MM.1S (cell line): ENCODE data around the gene FOXP1.
A peak's percentile ranks its signal among the peaks of the same experiment; 100 is the strongest.

Experiments
- DNase-seq: peaks from one replicate; pipeline ENCODE4 v3.0.0-alpha.2; 2015
- H2AFZ ChIP-seq: fragments of 300-600 bp; sonication (generic); 2 replicates; pipeline ENCODE4 v1.6.0; 2016; ENCODE audit warnings: antibody characterized with exemption, low read length
- H3F3A ChIP-seq: fragments of 300-600 bp; sonication (generic); 2 replicates; pipeline ENCODE4 v1.6.1; 2016; ENCODE audit warnings: mild to moderate bottlenecking, antibody characterized with exemption, low read length, moderate library complexity, mixed read lengths; ENCODE audit not compliant: insufficient read depth
- H3K27ac ChIP-seq: fragments of 300-600 bp; sonication (generic); 2 replicates; pipeline ENCODE4 v1.5.1; 2016; ENCODE audit warnings: mild to moderate bottlenecking, low read length
- H3K27me3 ChIP-seq: fragments of 300-600 bp; sonication (generic); replicated peaks from 2 replicates; pipeline ENCODE4 v1.6.0; 2016; ENCODE audit warnings: low read length; ENCODE audit not compliant: insufficient read depth
- H3K36me3 ChIP-seq: fragments of 300-600 bp; sonication (generic); replicated peaks from 2 replicates; pipeline ENCODE4 v1.6.1; 2016; ENCODE audit warnings: mild to moderate bottlenecking, low read length, mixed read lengths; ENCODE audit not compliant: insufficient read depth
- H3K4me1 ChIP-seq: fragments of 300-600 bp; sonication (generic); 2 replicates; pipeline ENCODE4 v1.6.1; 2016; ENCODE audit warnings: low read length, mixed read lengths
- H3K4me2 ChIP-seq: fragments of 300-600 bp; sonication (generic); 2 replicates; pipeline ENCODE4 v1.6.0; 2016; ENCODE audit warnings: low read depth, low read length
- H3K4me3 ChIP-seq: fragments of 300-600 bp; sonication (generic); 2 replicates; pipeline ENCODE4 v1.5.1; 2016; ENCODE audit warnings: low read length, mixed read lengths
- H3K79me2 ChIP-seq: fragments of 300-600 bp; sonication (generic); 2 replicates; pipeline ENCODE4 v1.6.1; 2016; ENCODE audit warnings: mixed run types, low read length, mixed read lengths
- H3K9ac ChIP-seq: fragments of 300-600 bp; sonication (generic); 2 replicates; pipeline ENCODE4 v1.6.1; 2016; ENCODE audit warnings: low read length, mixed read lengths
- H3K9me2 ChIP-seq: fragments of 300-600 bp; sonication (generic); replicated peaks from 2 replicates; pipeline ENCODE4 v1.6.1; 2016; ENCODE audit warnings: mild to moderate bottlenecking, low read length, mixed read lengths; ENCODE audit not compliant: insufficient read depth
- H3K9me3 ChIP-seq: fragments of 300-600 bp; sonication (generic); replicated peaks from 2 replicates; pipeline ENCODE4 v1.6.1; 2016; ENCODE audit warnings: mild to moderate bottlenecking, low read length, mixed read lengths; ENCODE audit not compliant: insufficient read depth
- H4K20me1 ChIP-seq: fragments of 300-600 bp; sonication (generic); 2 replicates; pipeline ENCODE4 v1.6.1; 2016; ENCODE audit warnings: mild to moderate bottlenecking, low read length, moderate library complexity, mixed read lengths; ENCODE audit not compliant: insufficient read depth
- EZH2 ChIP-seq: fragments of 300-600 bp; sonication (generic); optimal IDR thresholded peaks from 2 replicates; pipeline ENCODE3; 2017; ENCODE audit warnings: low read depth, mild to moderate bottlenecking, antibody characterized with exemption, low read length, mixed read lengths
- EZH2phosphoT487 ChIP-seq: fragments of 300-600 bp; sonication (generic); IDR thresholded peaks from 2 replicates; pipeline ENCODE4 v1.6.1; 2018; ENCODE audit warnings: antibody characterized with exemption, low read length
- TF ChIP-seq, protein P1 (sequence below): fragments of 300-600 bp; sonication (generic); IDR thresholded peaks from 2 replicates; pipeline ENCODE4 v1.5.1; 2016; ENCODE audit warnings: antibody characterized with exemption, low read length, mixed read lengths

FOXP1 gene

GRCh38 chr3:71421475-71421819 lies 162.1 kb downstream of the FOXP1 start:
- TF ChIP-seq EZH2phosphoT487 (no peak), EZH2 (no peak)
- TF ChIP-seq, protein P1, sequence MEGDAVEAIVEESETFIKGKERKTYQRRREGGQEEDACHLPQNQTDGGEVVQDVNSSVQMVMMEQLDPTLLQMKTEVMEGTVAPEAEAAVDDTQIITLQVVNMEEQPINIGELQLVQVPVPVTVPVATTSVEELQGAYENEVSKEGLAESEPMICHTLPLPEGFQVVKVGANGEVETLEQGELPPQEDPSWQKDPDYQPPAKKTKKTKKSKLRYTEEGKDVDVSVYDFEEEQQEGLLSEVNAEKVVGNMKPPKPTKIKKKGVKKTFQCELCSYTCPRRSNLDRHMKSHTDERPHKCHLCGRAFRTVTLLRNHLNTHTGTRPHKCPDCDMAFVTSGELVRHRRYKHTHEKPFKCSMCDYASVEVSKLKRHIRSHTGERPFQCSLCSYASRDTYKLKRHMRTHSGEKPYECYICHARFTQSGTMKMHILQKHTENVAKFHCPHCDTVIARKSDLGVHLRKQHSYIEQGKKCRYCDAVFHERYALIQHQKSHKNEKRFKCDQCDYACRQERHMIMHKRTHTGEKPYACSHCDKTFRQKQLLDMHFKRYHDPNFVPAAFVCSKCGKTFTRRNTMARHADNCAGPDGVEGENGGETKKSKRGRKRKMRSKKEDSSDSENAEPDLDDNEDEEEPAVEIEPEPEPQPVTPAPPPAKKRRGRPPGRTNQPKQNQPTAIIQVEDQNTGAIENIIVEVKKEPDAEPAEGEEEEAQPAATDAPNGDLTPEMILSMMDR: no peak
- peak; percentile 82 for DNase-seq
- H3K9me3 ChIP-seq: no peaks in the 10 kb centered on the region
- no peaks in the 10 kb centered on the region for H3K9me2 ChIP-seq
- H3K4me1 ChIP-seq: peaks cover 50% of the 10 kb centered on the region
- H3K27ac ChIP-seq: peak overlapping the region; percentile 94
- peaks cover 30% of the 10 kb centered on the region for H3F3A ChIP-seq
- H3K79me2 ChIP-seq: no peaks in the 10 kb centered on the region
- peak overlapping the region; percentile 16; the same call in 1 of the 2 replicates for H3K4me3 ChIP-seq
- no peaks in the 10 kb centered on the region for H4K20me1 ChIP-seq
- peak overlapping the region; percentile 72 for H3K4me2 ChIP-seq
- no peak overlapping the region for H2AFZ ChIP-seq
- H3K36me3 ChIP-seq: no peaks in the 10 kb centered on the region
- peak overlapping the region; percentile 64 for H3K9ac ChIP-seq
- H3K27me3 ChIP-seq: no peaks in the 10 kb centered on the region

GRCh38 chr3:71419369-71419768 lies 164.2 kb downstream of the FOXP1 start:
- Histone ChIP-seq H3F3A (peaks cover 30% of the 10 kb centered on the region), H3K4me3 (no peak overlapping the region), H3K4me1 (peaks cover 50% of the 10 kb centered on the region), H3K79me2 (no peaks in the 10 kb centered on the region), H3K4me2 (peak overlapping the region; percentile 36; the same call in 1 of the 2 replicates), H4K20me1 (no peaks in the 10 kb centered on the region), H3K27ac (peak overlapping the region; percentile 71; the same call in 1 of the 2 replicates), H2AFZ (no peak overlapping the region), H3K9ac (0 out of 2 replicates have a peak overlapping the region, but pooled peaks have one; percentile 13), H3K27me3 (no peaks in the 10 kb centered on the region), H3K9me3 (no peaks in the 10 kb centered on the region), H3K9me2 (no peaks in the 10 kb centered on the region), H3K36me3 (no peaks in the 10 kb centered on the region)
- DNase-seq: peak; percentile 82
- TF ChIP-seq EZH2 (no peak), EZH2phosphoT487 (no peak)
- TF ChIP-seq, protein P1: no peak

- H3K9me2 ChIP-seq: no peaks in the 10 kb centered on the region
- DNase-seq: no peak
- H3K27ac ChIP-seq: no peak overlapping the region
- no peak overlapping the region for H2AFZ ChIP-seq
- H3K9ac ChIP-seq: no peak overlapping the region
- H3K79me2 ChIP-seq: no peaks in the 10 kb centered on the region
- H3K9me3 ChIP-seq: no peaks in the 10 kb centered on the region
- H3K36me3 ChIP-seq: no peaks in the 10 kb centered on the region
- H3K4me3 ChIP-seq: no peak overlapping the region
- no peak overlapping the region for H3K4me2 ChIP-seq
- no peaks in the 10 kb centered on the region for H4K20me1 ChIP-seq
- H3K27me3 ChIP-seq: no peaks in the 10 kb centered on the region
- peaks cover 30% of the 10 kb centered on the region for H3F3A ChIP-seq
- TF ChIP-seq EZH2: no peak
- no peak for TF ChIP-seq EZH2phosphoT487
- TF ChIP-seq, protein P1: no peak
- H3K4me1 ChIP-seq: peaks cover 44% of the 10 kb centered on the region
Measured at GRCh38 chr3:71417791-71418190, 165.7 kb downstream of the FOXP1 start.
